HepG2 (cell line): Measurements from ENCODE around the gene MCAT. TPM values are rescaled to one million over a fixed set of nuclear protein-coding genes. Genes with fewer than 3 reads are reported as not detected.

ENCODE experiments used
- AGO2 ChIP-seq: fragments of 200-400 bp; formaldehyde crosslinking; optimal IDR thresholded peaks from 2 replicates; pipeline ENCODE3; 2017; ENCODE audit warnings: mild to moderate bottlenecking, low read depth, low read length, moderate library complexity
- BORCS8-MEF2B ChIP-seq: sonication (generic); formaldehyde crosslinking; IDR thresholded peaks from 2 replicates; pipeline ENCODE4 v1.8.0; 2022; ENCODE audit warnings: mild to moderate bottlenecking, missing genetic modification reagents
- BRF2 ChIP-seq: sonication (generic); formaldehyde crosslinking; IDR thresholded peaks from 2 replicates; pipeline ENCODE4 v1.8.1; 2022; ENCODE audit warnings: mild to moderate bottlenecking, missing genetic modification reagents
- CHCHD3 ChIP-seq: sonication (generic); formaldehyde crosslinking; IDR thresholded peaks from 2 replicates; pipeline ENCODE4 v1.8.0; 2022; ENCODE audit warnings: mild to moderate bottlenecking, missing genetic modification reagents, moderate library complexity
- HOXA5 ChIP-seq: sonication (generic); formaldehyde crosslinking; IDR thresholded peaks from 2 replicates; pipeline ENCODE4 v1.4.0; 2020; ENCODE audit warnings: missing genetic modification reagents
- JUN ChIP-seq: sonication (generic); formaldehyde crosslinking; IDR thresholded peaks from 2 replicates; pipeline ENCODE4 v1.4.0; 2020; ENCODE audit warnings: mild to moderate bottlenecking, missing genetic modification reagents
- KAT2B ChIP-seq: fragments of 150-350 bp; IDR thresholded peaks from 2 replicates; pipeline ENCODE4 v1.6.1; 2014; ENCODE audit warnings: low read depth, low read length, borderline replicate concordance
- NR3C1 ChIP-seq: sonication (generic); formaldehyde crosslinking; IDR thresholded peaks from 2 replicates; pipeline ENCODE4 v1.4.0; 2020; ENCODE audit warnings: missing genetic modification reagents
- POGZ ChIP-seq: sonication (generic); formaldehyde crosslinking; IDR thresholded peaks from 2 replicates; pipeline ENCODE4 v1.4.0; 2020; ENCODE audit warnings: mild to moderate bottlenecking, missing genetic modification reagents
- RARA ChIP-seq: IDR thresholded peaks from 2 replicates; pipeline ENCODE4 v1.6.1; 2016; ENCODE audit warnings: missing genetic modification reagents, missing compliant biosample characterization
- SMAD9 ChIP-seq: sonication (generic); formaldehyde crosslinking; IDR thresholded peaks from 2 replicates; pipeline ENCODE4 v1.5.1; 2020; ENCODE audit warnings: mild to moderate bottlenecking, missing genetic modification reagents
- SUZ12 ChIP-seq: fragments of 150-350 bp; IDR thresholded peaks from 2 replicates; pipeline ENCODE4 v1.6.1; 2014; ENCODE audit warnings: low read depth, low read length
- TEAD2 ChIP-seq: sonication (generic); formaldehyde crosslinking; IDR thresholded peaks from 2 replicates; pipeline ENCODE4 v1.9.0; 2021; ENCODE audit warnings: missing genetic modification reagents
- TGIF2 ChIP-seq: IDR thresholded peaks from 2 replicates; pipeline ENCODE4 v1.6.1; 2016; ENCODE audit warnings: control low read depth, missing compliant biosample characterization
- TRAFD1 ChIP-seq: sonication (generic); formaldehyde crosslinking; IDR thresholded peaks from 2 replicates; pipeline ENCODE4 v1.5.1; 2020; ENCODE audit warnings: missing genetic modification reagents, mild to moderate bottlenecking, borderline replicate concordance
- ZNF556 ChIP-seq: sonication (generic); formaldehyde crosslinking; IDR thresholded peaks from 2 replicates; pipeline ENCODE4 v1.4.0; 2020; ENCODE audit warnings: mild to moderate bottlenecking, missing genetic modification reagents, borderline replicate concordance
- ZNF574 ChIP-seq: sonication (generic); formaldehyde crosslinking; IDR thresholded peaks from 2 replicates; pipeline ENCODE4 v1.4.0; 2020; ENCODE audit warnings: missing genetic modification reagents
- ZNF724P ChIP-seq: sonication (generic); formaldehyde crosslinking; IDR thresholded peaks from 2 replicates; pipeline ENCODE4 v1.8.0; 2022; ENCODE audit warnings: missing genetic modification reagents, borderline replicate concordance
- ZNF816 ChIP-seq: sonication (generic); formaldehyde crosslinking; IDR thresholded peaks from 2 replicates; pipeline ENCODE4 v1.8.0; 2022; ENCODE audit warnings: missing genetic modification reagents, mild to moderate bottlenecking, borderline replicate concordance
- ZNF891 ChIP-seq: sonication (generic); formaldehyde crosslinking; IDR thresholded peaks from 2 replicates; pipeline ENCODE4 v1.5.0; 2020; ENCODE audit warnings: mild to moderate bottlenecking, missing genetic modification reagents
- polyA plus RNA-seq, 8 experiments: library from polyadenylated mRNA; depleted of rRNA in 3 of 8; stranded (reverse) in 7 of 8; unstranded in 1 of 8; fragments of >200 nt; fragmentation: Illumina TruSeq in 4 of 8; extraction: Trizol in 4 of 8; gene quantifications; 2 replicates each; pipeline versions ENCODE4 v1.2.1 to v1.2.3, GENCODE V29; 2011 to 2016; ENCODE audit warnings: low read depth in 4 of 8, missing spikeins in 1 of 8, mixed read lengths in 1 of 8; ENCODE audit not compliant: insufficient read depth in 1 of 8
- total RNA-seq, 5 experiments: library from RNA; depleted of rRNA; stranded (reverse); fragments of >200 nt; fragmentation: Illumina TruSeq; extraction: Trizol; gene quantifications; 2 replicates each; pipeline ENCODE4 v1.2.3, GENCODE V29; 2016; ENCODE audit warnings: low read depth in 1 of 5
- TF ChIP-seq, protein P1 (sequence below): sonication (generic); formaldehyde crosslinking; IDR thresholded peaks from 2 replicates; pipeline ENCODE4 v1.5.0; 2020; ENCODE audit warnings: missing genetic modification reagents

Gene MCAT
- total and polyA plus RNA-seq, 2 of the 13 experiments (the other 11 are each of a cell fraction or from before 2014, with no cell fraction given) = 9.3 to 16.7 TPM

GRCh38 chr22:43088984-43089717 lies 54.0 kb downstream of the MCAT start, which contains the start of gene TTLL1 (continued):
- TF ChIP-seq POGZ (CRISPR knock-in tag) = peak; percentile 65
- TF ChIP-seq JUN (CRISPR knock-in tag) = no peak
- TF ChIP-seq AGO2 = no peak
- TF ChIP-seq RARA (CRISPR knock-in tag) = 0 out of 2 replicates have a peak, but pooled peaks have one; percentile 7
- no peak for TF ChIP-seq KAT2B
- no peak for TF ChIP-seq ZNF891 (CRISPR knock-in tag)
- TF ChIP-seq TEAD2 (CRISPR knock-in tag) = no peak
- TF ChIP-seq BORCS8-MEF2B (CRISPR knock-in tag) = peak; percentile 73
- TF ChIP-seq BRF2 = 0 out of 2 replicates have a peak, but pooled peaks have one; percentile 35
- TF ChIP-seq TGIF2 (CRISPR knock-in tag) = no peak
- TF ChIP-seq ZNF574 (CRISPR knock-in tag) = peak; percentile 69; the same call in 1 of the 2 replicates
- TF ChIP-seq ZNF556 (CRISPR knock-in tag) = 0 out of 2 replicates have a peak, but pooled peaks have one; percentile 54
- TF ChIP-seq NR3C1 (CRISPR knock-in tag) = no peak
- no peak for TF ChIP-seq SUZ12
- TF ChIP-seq HOXA5 = peak; percentile 29; the same call in 1 of the 2 replicates
- 0 out of 2 replicates have a peak, but pooled peaks have one; percentile 72 for TF ChIP-seq SMAD9 (CRISPR knock-in tag)
- TF ChIP-seq, protein P1, sequence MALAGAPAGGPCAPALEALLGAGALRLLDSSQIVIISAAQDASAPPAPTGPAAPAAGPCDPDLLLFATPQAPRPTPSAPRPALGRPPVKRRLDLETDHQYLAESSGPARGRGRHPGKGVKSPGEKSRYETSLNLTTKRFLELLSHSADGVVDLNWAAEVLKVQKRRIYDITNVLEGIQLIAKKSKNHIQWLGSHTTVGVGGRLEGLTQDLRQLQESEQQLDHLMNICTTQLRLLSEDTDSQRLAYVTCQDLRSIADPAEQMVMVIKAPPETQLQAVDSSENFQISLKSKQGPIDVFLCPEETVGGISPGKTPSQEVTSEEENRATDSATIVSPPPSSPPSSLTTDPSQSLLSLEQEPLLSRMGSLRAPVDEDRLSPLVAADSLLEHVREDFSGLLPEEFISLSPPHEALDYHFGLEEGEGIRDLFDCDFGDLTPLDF (CRISPR knock-in tag) = no peak
- no peak for TF ChIP-seq ZNF724P (CRISPR knock-in tag)
- no peak for TF ChIP-seq TRAFD1
- no peak for TF ChIP-seq CHCHD3 (CRISPR knock-in tag)
- no peak for TF ChIP-seq ZNF816 (CRISPR knock-in tag)
